Cardiac fibroblast (primary cell): ENCODE measurements around the gene CEP70.
A peak's percentile ranks its signal among the peaks of the same experiment; 100 is the strongest.
"Not testable (repeated sequence)": the region's sequence is repeated elsewhere in the genome, so short reads cannot be mapped to it uniquely, and the experiment has no call there.

Experiments
- DNase-seq, 2 donors: peaks; one replicate each; pipeline versions ENCODE4 v3.0.0 to v3.0.0-alpha.2; 2010; ENCODE audit warnings: low read depth in 2 of 2
- H3K4me3 ChIP-seq, 2 donors: replicated peaks in 1 of 2; 1 replicate in 1 of 2; 2 replicates in 1 of 2; pipeline ENCODE4 v1.5.1; 2011; ENCODE audit warnings: low read depth in 2 of 2, low read length in 2 of 2, mild to moderate bottlenecking in 2 of 2, moderate library complexity in 1 of 2
- TF ChIP-seq, protein P1 (sequence below): IDR thresholded peaks from one replicate; pipeline ENCODE4 v1.5.1; 2011; ENCODE audit warnings: low read depth, mild to moderate bottlenecking, low read length, inconsistent platforms

The CEP70 gene

DNA sequence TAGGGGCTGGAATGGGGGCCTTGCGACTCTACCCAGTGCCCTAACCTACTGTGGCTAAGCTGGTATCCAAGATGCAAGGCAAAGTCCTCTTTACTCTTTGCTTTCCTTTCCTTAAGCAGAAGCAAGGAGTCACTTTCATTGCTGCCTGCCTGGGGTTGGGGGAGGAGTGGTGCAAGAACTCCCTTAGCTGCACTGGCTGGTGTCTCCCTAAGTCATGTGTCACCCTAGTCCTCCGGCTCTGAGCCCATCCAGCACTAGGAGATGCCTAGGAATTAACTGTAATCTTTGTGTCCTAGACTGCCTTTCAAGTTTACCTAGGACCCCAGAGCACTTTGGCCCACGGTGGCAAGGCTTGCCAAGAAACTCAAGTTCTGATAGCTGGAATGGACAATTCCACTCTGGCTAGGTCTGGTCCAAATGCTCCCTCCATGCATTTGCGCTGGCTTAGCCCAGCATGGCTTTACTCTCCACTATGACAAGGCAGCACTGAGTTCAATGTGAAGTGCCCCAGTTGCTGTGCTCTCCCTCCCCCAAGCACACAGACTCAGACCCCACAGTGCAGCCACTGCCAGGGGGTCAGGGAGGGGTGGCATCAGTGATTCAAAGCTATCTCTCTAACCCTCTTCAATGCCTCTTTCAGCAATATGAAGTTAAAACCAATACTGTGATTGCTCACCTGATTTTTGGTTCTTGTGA lies 100.9 kb downstream of the CEP70 start:
- no peak for DNase-seq
- TF ChIP-seq, protein P1, sequence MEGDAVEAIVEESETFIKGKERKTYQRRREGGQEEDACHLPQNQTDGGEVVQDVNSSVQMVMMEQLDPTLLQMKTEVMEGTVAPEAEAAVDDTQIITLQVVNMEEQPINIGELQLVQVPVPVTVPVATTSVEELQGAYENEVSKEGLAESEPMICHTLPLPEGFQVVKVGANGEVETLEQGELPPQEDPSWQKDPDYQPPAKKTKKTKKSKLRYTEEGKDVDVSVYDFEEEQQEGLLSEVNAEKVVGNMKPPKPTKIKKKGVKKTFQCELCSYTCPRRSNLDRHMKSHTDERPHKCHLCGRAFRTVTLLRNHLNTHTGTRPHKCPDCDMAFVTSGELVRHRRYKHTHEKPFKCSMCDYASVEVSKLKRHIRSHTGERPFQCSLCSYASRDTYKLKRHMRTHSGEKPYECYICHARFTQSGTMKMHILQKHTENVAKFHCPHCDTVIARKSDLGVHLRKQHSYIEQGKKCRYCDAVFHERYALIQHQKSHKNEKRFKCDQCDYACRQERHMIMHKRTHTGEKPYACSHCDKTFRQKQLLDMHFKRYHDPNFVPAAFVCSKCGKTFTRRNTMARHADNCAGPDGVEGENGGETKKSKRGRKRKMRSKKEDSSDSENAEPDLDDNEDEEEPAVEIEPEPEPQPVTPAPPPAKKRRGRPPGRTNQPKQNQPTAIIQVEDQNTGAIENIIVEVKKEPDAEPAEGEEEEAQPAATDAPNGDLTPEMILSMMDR, result no peak
- H3K4me3 ChIP-seq, result no peak overlapping the region

- TF ChIP-seq, protein P1, result no peak
- no peak for DNase-seq
- no peak overlapping the region for H3K4me3 ChIP-seq
Measured at GRCh38 chr3:138491971-138492370, 102.1 kb downstream of the CEP70 start.

GRCh38 chr3:138486580-138486979 lies 107.5 kb downstream of the CEP70 start:
- not testable (repeated sequence) for DNase-seq, H3K4me3 ChIP-seq

DNA sequence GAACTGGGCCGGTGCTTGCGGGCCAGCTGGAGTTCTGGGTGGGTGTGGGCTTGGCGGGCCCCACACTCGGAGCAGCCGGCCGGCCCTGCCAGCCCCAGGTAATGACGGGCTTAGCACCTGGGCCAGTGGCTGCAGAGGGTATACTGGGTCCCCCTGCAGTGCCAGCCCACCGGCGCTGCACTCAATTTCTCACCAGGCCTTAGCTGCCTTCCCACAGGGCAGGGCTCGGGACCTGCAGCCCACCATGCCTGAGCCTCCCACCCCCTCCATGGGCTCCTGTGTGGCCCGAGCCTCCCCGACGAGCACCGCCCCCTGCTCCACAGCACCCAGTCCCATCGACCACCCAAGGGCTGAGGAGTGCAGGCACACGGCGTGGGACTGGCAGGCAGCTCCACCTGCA lies 109.4 kb downstream of the CEP70 start:
- not testable (repeated sequence) for H3K4me3 ChIP-seq, DNase-seq

- DNase-seq, result peak; percentile 58 to 64
- TF ChIP-seq, protein P1, result peak; percentile 89
- no peak overlapping the region for H3K4me3 ChIP-seq
Measured at GRCh38 chr3:138479438-138479863, 114.6 kb downstream of the CEP70 start.

- TF ChIP-seq, protein P1, result no peak
- peak in 1 of 2 donors; percentile 46 for DNase-seq
- no peak overlapping the region for H3K4me3 ChIP-seq
Measured at GRCh38 chr3:138477801-138478200, 116.3 kb downstream of the CEP70 start.

DNA sequence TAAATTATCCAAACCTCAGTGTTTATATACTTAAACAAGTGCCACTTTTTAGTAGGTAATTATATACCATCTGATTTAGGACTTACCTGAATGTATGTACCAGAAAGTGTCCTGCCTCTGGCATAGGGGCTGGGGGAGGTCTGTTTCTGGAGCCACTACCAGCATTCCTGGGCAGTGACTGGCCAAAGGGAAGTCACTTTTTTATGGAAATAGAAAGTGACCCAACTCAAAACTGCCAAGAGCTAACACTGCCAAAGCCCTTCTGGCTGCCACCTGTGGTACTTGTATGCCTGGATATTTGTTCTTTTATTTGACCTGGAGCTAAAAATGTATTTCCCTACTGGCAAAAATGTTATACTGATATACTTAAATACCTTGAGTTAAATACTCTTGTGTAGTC lies 116.9 kb downstream of the CEP70 start:
- TF ChIP-seq, protein P1, result no peak
- H3K4me3 ChIP-seq, result no peak overlapping the region
- DNase-seq, result no peak

- no peak for DNase-seq
- TF ChIP-seq, protein P1, result no peak
- H3K4me3 ChIP-seq, result no peak overlapping the region
Measured at GRCh38 chr3:138476526-138476925, 117.5 kb downstream of the CEP70 start.
